ENCODE data around the gene IL18. TPM values are rescaled to one million over a fixed set of nuclear protein-coding genes. Genes with fewer than 3 reads are reported as not detected.

Gene IL18
- total RNA-seq, 1 donor from 2014 or later = 8.4 TPM

- H3K36me3 ChIP-seq (ENCODE audit: control insufficient read depth, insufficient read depth, low read length) = no peaks in the 10 kb centered on the region
- no peaks in the 10 kb centered on the region for H3K27me3 ChIP-seq (ENCODE audit: control insufficient read depth, insufficient read depth, low read length)
- no peak for TF ChIP-seq CTCF (IDR thresholded peaks at IDR 0.05; ENCODE audit: insufficient read depth, low read length, poor library complexity, severe bottlenecking)
- DNase-seq (ENCODE audit: low read depth) = no peak
- no peak overlapping the region for H3K4me3 ChIP-seq (ENCODE audit: low read depth, low read length)
These were observed 41.8 kb downstream of the IL18 start for GRCh38 chr11:112121981-112122615.

- TF ChIP-seq CTCF (IDR thresholded peaks at IDR 0.05; ENCODE audit: insufficient read depth, low read length, poor library complexity, severe bottlenecking) = no peak
- Histone ChIP-seq H3K36me3 (ENCODE audit: control insufficient read depth, insufficient read depth, low read length) (no peaks in the 10 kb centered on the region), H3K4me3 (ENCODE audit: low read depth, low read length) (no peak overlapping the region), H3K27me3 (ENCODE audit: control insufficient read depth, insufficient read depth, low read length) (no peaks in the 10 kb centered on the region)
- DNase-seq (ENCODE audit: low read depth) = no peak
These were observed 45.7 kb downstream of the IL18 start for GRCh38 chr11:112118176-112118575.

- no peak overlapping the region for H3K4me3 ChIP-seq (ENCODE audit: low read depth, low read length)
- H3K27me3 ChIP-seq (ENCODE audit: control insufficient read depth, insufficient read depth, low read length) = no peaks in the 10 kb centered on the region
- H3K36me3 ChIP-seq (ENCODE audit: control insufficient read depth, insufficient read depth, low read length) = no peaks in the 10 kb centered on the region
- no peak for DNase-seq (ENCODE audit: low read depth)
- TF ChIP-seq CTCF (IDR thresholded peaks at IDR 0.05; ENCODE audit: insufficient read depth, low read length, poor library complexity, severe bottlenecking) = no peak
These were observed 48.5 kb downstream of the IL18 start for GRCh38 chr11:112115386-112115785.

GRCh38 chr11:112114460-112114859 lies 49.4 kb downstream of the IL18 start:
- Histone ChIP-seq H3K36me3 (ENCODE audit: control insufficient read depth, insufficient read depth, low read length) (no peaks in the 10 kb centered on the region), H3K4me3 (ENCODE audit: low read depth, low read length) (no peak overlapping the region), H3K27me3 (ENCODE audit: control insufficient read depth, insufficient read depth, low read length) (no peaks in the 10 kb centered on the region)
- DNase-seq (ENCODE audit: low read depth) = no peak
- TF ChIP-seq CTCF (IDR thresholded peaks at IDR 0.05; ENCODE audit: insufficient read depth, low read length, poor library complexity, severe bottlenecking) = no peak

GRCh38 chr11:112113539-112114457 lies 50.1 kb downstream of the IL18 start:
- peak; percentile 21 for DNase-seq (ENCODE audit: low read depth)
- no peaks in the 10 kb centered on the region for H3K36me3 ChIP-seq (ENCODE audit: control insufficient read depth, insufficient read depth, low read length)
- no peaks in the 10 kb centered on the region for H3K27me3 ChIP-seq (ENCODE audit: control insufficient read depth, insufficient read depth, low read length)
- H3K4me3 ChIP-seq (ENCODE audit: low read depth, low read length) = no peak overlapping the region
- TF ChIP-seq CTCF (IDR thresholded peaks at IDR 0.05; ENCODE audit: insufficient read depth, low read length, poor library complexity, severe bottlenecking) = peak; percentile 70

All from kidney epithelial cell (primary cell).